ENCODE results near the gene DCST2. TPM values are rescaled to one million over a fixed set of nuclear protein-coding genes. Genes with fewer than 3 reads are reported as not detected.

DCST2 gene
- total and polyA plus RNA-seq, 9 of the 15 experiments (the other 6 are each of a cell fraction or from before 2014, with no cell fraction given), result 0.09 to 0.49 (median 0.11) TPM; not detected in 3

DNA sequence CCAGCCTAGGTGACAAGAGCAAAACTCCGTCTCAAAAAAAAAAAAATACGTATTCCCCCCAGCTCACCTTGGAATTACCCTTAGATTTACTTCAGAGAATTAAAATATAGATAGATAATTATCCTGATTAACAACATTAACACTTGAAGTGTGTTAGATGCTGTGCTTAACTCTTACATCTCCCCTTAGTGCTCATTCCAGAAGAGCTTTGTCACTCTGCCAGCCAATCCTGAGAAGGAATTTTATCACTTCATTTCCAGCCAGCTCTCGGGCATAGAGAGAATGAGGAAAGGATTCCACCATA, 61.4 kb downstream of the DCST2 start:
- Histone ChIP-seq H3K79me2 (ENCODE audit: control insufficient read depth, insufficient read depth, low read length) (peaks cover 66% of the 10 kb centered on the region), H3K4me2 (ENCODE audit: insufficient read depth, low read length) (peak overlapping the region; percentile 96), H3K9me3 (replicated peaks; ENCODE audit: control insufficient read depth, insufficient read depth, low read depth, low read length) (no peaks in the 10 kb centered on the region), H3K27ac (ENCODE audit: extremely low read depth, low read depth, low read length) (peak overlapping the region; percentile 99), H3K36me3 (ENCODE audit: control insufficient read depth, insufficient read depth, low read length) (peaks cover 37% of the 10 kb centered on the region), H3K27me3 (ENCODE audit: control insufficient read depth in 2 of 2, insufficient read depth in 2 of 2, low read length in 2 of 2) (no peaks in the 10 kb centered on the region; a peak in 1 of 5 replicates), H3K4me1 (replicated peaks in 1 of 2; ENCODE audit: control insufficient read depth in 2 of 2, insufficient read depth in 2 of 2, low read length in 2 of 2) (peaks cover 42 to 51% of the 10 kb centered on the region in 2 experiments), H3K9ac (ENCODE audit: insufficient read depth in 1 of 2, low read depth in 2 of 2, low read length in 2 of 2) (peak overlapping the region; percentile 82 to 97; a peak in 3 of 4 replicates), H4K20me1 (replicated peaks; ENCODE audit: control insufficient read depth, insufficient read depth, low read length) (no peaks in the 10 kb centered on the region), H3K4me3 (peak overlapping the region; percentile 66; the same call in 1 of the 2 replicates), H3K9me1 (ENCODE audit: control insufficient read depth, insufficient read depth, low read length) (no peaks in the 10 kb centered on the region), H2AFZ (ENCODE audit: low read depth, low read length) (peak overlapping the region; percentile 22; the same call in 1 of the 2 replicates)
- BruUV-seq (replicated peaks), result no TSS peak
- intact Hi-C loops (cut with micrococcal nuclease) (loop anchor here (5.0 kb wide), 1 partner anchor 90 kb away; the partner anchor contains the start of gene EFNA4), in situ Hi-C loops (cut with MboI) (no loop called here)
- POLR2A ChIA-PET, result interaction anchor here (0.6 to 8.3 kb wide), 8 partner anchors 10 to 86 kb away, joined by 3 to 80 read pairs (median 10); partner anchors contain the start of genes FLAD1, LENEP, PBXIP1 and PYGO2
- no peak for TF ChIP-seq RBM39 (optimal IDR thresholded peaks at IDR 0.05; ENCODE audit: low read depth, low read length)
- TF ChIP-seq NFIC (IDR thresholded peaks at IDR 0.05), result 0 out of 2 replicates have a peak, but pooled peaks have one; percentile 32
- CTCF ChIA-PET (ENCODE audit: low intra/inter-chr PET ratio), result no interaction called here
- FAIRE-seq, result no peak
- no peak for ATAC-seq
- WGBS (ENCODE audit: insufficient coverage, low coverage, missing lambda C conversion rate), result 54% methylated on average over 3 of the region's 3 CpGs
- no peak for DNase-seq (ENCODE audit: extremely low read depth in 1 of 4, low spot score in 3 of 4)

GRCh38 chr1:154971341-154971998, 62.1 kb downstream of the DCST2 start:
- no peak for ATAC-seq
- CTCF ChIA-PET (ENCODE audit: low intra/inter-chr PET ratio), result no interaction called here
- Histone ChIP-seq H3K9me1 (ENCODE audit: control insufficient read depth, insufficient read depth, low read length) (no peaks in the 10 kb centered on the region), H3K4me3 (peak overlapping the region; percentile 40), H3K9ac (ENCODE audit: insufficient read depth in 1 of 2, low read depth in 2 of 2, low read length in 2 of 2) (peak overlapping the region; percentile 59 to 91; a peak in 3 of 4 replicates), H3K4me1 (replicated peaks in 1 of 2; ENCODE audit: control insufficient read depth in 2 of 2, insufficient read depth in 2 of 2, low read length in 2 of 2) (peaks cover 38 to 46% of the 10 kb centered on the region in 2 experiments), H3K36me3 (ENCODE audit: control insufficient read depth, insufficient read depth, low read length) (peaks cover 38% of the 10 kb centered on the region), H3K4me2 (ENCODE audit: insufficient read depth, low read length) (peak overlapping the region; percentile 82), H3K27ac (ENCODE audit: extremely low read depth, low read depth, low read length) (peak overlapping the region; percentile 84), H4K20me1 (replicated peaks; ENCODE audit: control insufficient read depth, insufficient read depth, low read length) (no peaks in the 10 kb centered on the region), H3K79me2 (ENCODE audit: control insufficient read depth, insufficient read depth, low read length) (peaks cover 59% of the 10 kb centered on the region), H2AFZ (ENCODE audit: low read depth, low read length) (no peak overlapping the region), H3K9me3 (replicated peaks; ENCODE audit: control insufficient read depth, insufficient read depth, low read depth, low read length) (no peaks in the 10 kb centered on the region), H3K27me3 (ENCODE audit: control insufficient read depth in 2 of 2, insufficient read depth in 2 of 2, low read length in 2 of 2) (no peaks in the 10 kb centered on the region; a peak in 1 of 5 replicates)
- DNase-seq (ENCODE audit: extremely low read depth in 1 of 4, low spot score in 3 of 4), result no peak
- POLR2A ChIA-PET, result interaction anchor here (0.6 to 8.3 kb wide), 12 partner anchors 9 to 99 kb away, joined by 3 to 80 read pairs (median 4); partner anchors contain the start of genes EFNA4, FLAD1, LENEP and PBXIP1
- no peak for FAIRE-seq
- BruUV-seq (replicated peaks), result no TSS peak
- WGBS (ENCODE audit: insufficient coverage, low coverage, missing lambda C conversion rate), result 65% methylated on average over 7 of the region's 10 CpGs
- TF ChIP-seq KLF16 (IDR thresholded peaks at IDR 0.05) (no peak), NFIC (IDR thresholded peaks at IDR 0.05) (peak; percentile 71), MAX (CRISPR knock-in tag; IDR thresholded peaks at IDR 0.05) (peak; percentile 13; the same call in 1 of the 2 replicates)
- TF ChIP-seq, protein P1, sequence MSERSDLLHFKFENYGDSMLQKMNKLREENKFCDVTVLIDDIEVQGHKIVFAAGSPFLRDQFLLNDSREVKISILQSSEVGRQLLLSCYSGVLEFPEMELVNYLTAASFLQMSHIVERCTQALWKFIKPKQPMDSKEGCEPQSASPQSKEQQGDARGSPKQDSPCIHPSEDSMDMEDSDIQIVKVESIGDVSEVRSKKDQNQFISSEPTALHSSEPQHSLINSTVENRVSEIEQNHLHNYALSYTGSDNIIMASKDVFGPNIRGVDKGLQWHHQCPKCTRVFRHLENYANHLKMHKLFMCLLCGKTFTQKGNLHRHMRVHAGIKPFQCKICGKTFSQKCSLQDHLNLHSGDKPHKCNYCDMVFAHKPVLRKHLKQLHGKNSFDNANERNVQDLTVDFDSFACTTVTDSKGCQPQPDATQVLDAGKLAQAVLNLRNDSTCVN (CRISPR knock-in tag; IDR thresholded peaks at IDR 0.05), result no peak
- intact Hi-C loops (cut with micrococcal nuclease), result loop anchor here (5.0 kb wide), 1 partner anchor 91 kb away; the partner anchor contains the start of gene EFNA4
- in situ Hi-C loops (cut with MboI), result no loop called here

Data from K562 (cell line).